ENCODE results near the gene CEP162.
"Not testable (repeated sequence)": the region's sequence is repeated elsewhere in the genome, so short reads cannot be mapped to it uniquely, and the experiment has no call there.

The CEP162 gene

DNA sequence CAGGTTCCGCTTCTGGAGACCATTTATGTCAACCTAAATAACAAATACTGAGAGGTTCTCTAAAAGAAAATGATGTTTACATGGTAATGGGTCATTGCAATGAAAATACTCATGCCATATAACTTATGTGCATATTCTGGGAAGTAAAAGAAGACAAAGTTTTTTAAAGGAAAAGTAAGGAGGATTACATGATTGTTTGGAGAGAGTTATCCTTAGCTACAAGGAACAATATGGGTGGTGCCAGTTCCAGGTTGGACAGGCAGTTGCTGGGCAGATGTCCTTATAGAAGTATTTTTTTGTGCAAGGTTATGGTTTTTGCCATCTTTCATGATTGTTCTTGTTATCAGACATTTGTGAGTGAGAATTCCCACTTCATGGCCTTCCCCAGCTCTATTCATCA lies 141.4 kb downstream of the CEP162 start:
- DNase-seq: no peak

DNA sequence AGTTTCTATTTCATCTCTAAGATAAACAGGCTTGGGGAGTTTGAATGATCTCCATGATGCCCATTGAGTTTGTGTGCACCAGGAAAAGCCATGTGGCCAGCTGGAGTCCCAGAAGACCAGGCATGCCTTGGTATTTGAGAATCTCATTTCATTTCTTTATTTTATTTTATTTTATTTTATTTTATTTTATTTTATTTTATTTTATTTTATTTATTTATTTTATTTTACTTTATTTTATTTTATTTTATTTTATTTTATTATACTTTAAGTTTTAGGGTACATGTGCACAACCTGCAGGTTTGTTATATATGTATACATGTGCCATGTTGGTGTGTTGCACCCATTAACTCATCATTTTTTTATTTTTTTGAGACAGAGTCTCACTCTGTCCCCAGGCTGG lies 142.7 kb downstream of the CEP162 start:
- DNase-seq: not testable (repeated sequence)

DNA sequence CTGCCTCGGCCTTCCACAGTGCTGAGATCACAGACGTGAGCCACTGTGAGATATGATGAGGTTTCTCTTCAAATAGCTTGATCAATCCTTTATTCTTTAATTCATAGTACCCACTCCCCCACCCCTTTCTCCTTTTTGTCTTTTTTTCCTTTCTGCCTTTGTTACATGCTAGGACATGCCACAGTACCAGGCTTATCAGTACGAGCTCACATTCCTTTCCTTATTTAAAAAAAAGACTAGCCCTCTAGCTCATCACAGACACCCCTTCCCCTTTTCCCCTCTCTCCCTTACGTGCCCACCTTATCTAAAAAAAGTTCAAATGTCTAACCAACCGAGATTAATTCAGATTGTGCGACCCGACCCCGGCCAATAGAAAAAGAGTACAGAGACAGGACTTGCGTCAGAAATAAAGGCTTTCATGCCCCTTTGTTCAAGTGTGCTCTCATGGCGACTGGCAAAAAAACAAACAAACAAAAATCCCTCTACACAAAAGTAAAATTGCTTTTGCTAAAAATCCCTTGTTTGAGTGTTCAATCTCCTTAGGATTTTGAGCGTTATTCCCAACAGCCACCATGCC lies 144.7 kb downstream of the CEP162 start:
- DNase-seq: no peak

DNA sequence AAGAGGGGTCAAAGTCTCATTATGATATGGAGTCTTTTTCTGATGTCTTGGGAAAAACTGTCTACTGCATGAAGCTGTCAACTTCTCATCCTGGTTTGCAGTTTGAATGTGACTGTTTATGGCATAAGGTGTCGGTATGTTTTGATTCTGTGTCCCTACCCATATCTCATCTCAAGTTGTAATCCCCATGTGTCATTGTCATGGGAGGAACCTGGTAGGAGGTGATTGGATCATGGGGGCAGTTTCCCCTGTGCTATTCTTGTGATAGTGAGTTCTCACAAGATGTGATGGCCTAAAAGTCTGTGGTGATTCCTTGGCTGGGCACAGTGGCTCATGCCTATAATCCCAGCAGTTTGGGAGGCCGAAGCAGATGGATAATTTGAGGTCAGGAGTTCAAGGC lies 146.2 kb downstream of the CEP162 start:
- DNase-seq: no peak

DNA sequence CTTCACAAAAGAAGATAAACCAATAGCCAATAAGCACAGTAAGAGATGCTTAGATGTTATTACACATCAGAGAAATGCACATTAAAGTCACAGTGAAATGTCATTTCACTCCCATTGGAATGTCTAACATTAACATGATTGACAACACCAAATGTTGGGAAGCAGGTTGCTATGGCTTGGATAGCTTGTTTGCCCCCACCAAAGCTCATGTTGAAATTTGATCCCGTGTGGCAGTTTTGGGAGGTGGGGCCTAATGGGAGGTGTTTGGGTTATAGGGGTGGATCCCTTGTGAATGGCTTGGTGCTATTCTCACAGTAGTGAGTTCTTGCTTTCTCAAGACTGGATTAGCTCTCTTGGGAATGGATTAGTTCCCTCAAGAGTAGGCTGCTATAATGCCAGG lies 149.1 kb downstream of the CEP162 start:
- no peak for DNase-seq

DNA sequence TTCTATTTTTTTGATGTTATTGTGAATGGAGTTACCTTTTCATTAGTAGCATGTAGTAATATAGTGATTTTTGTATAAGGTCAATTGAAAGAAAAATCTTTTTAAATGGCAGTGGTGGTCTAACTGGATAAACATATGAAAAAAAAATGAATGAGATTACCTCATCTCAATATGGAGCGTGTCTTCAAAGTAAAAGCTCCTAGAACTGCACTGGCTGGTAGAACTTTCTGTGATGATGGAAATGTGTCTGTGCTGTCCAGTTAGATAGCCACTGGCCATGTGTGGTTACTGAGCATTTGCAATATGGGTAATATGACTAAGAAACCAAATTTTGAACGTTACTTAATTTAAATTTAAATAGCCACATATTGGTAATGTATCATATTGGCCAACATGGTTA lies 149.8 kb downstream of the CEP162 start:
- no peak for DNase-seq

DNA sequence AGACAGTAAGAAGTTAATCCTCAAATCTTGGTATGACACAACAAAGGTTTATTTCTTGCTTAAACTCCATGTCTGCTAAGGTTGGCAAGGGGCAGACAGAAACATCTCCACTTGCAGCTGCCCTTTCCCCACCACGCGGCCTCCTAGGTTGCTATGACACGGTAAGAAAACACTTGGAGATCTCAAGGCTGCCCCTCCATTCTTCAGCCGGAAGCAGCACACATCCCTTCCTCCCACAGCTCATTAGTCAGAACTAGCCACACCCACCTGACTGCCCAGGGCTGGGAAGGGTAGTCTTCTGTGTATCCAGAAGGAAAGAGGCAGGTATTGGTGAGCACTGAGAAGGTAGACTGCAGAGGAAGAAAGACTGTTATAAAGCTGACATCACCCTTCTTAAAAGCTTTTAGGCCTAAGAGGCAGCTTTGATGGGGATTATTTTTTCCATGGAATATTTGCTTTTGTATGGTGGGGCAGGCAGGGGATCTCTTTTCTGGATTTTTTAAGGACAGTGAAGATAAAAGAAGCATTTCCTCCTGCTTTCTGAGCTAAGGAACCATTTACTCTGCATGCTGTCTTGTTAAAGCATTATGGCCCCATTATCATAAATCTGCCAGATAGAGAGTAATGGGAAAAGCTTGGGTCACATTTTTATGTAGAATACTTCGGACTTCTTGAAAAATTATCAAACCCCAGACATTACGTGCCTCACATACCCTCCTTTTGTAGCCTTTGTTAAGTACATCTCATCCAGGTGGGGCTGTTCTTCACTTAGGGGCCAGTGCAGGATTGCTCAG lies 152.3 kb downstream of the CEP162 start:
- no peak for DNase-seq

Data from activated CD8-positive, alpha-beta memory T cell treated with anti-CD3 and anti-CD28 coated beads for 24 hours (primary cell).